ENCODE data around the gene SGSM1.
A peak's percentile ranks its signal among the peaks of the same experiment; 100 is the strongest.

Gene SGSM1

DNA sequence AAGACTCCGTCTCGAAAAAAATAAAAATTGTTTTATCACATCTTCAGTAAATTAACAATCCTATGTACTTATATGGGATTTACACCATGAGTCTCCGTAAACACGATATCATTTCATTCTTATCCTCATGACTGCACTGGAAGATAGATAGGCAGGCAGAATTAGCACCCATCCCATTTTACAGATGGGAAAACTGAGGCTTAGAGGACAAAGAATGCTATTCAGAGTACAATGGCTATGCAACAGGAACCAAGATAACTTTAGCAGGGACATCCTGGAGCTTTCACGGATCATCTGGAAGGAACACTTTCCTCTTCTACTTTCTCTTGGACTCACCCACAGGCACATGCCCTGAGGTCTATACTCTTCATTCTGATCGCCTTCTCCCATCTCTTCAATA lies 14.6 kb upstream of the SGSM1 start:
- no peak overlapping the region for H3K4me3 ChIP-seq (ENCODE audit: low read depth, low read length)
- TF ChIP-seq, protein P1, sequence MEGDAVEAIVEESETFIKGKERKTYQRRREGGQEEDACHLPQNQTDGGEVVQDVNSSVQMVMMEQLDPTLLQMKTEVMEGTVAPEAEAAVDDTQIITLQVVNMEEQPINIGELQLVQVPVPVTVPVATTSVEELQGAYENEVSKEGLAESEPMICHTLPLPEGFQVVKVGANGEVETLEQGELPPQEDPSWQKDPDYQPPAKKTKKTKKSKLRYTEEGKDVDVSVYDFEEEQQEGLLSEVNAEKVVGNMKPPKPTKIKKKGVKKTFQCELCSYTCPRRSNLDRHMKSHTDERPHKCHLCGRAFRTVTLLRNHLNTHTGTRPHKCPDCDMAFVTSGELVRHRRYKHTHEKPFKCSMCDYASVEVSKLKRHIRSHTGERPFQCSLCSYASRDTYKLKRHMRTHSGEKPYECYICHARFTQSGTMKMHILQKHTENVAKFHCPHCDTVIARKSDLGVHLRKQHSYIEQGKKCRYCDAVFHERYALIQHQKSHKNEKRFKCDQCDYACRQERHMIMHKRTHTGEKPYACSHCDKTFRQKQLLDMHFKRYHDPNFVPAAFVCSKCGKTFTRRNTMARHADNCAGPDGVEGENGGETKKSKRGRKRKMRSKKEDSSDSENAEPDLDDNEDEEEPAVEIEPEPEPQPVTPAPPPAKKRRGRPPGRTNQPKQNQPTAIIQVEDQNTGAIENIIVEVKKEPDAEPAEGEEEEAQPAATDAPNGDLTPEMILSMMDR (IDR thresholded peaks at IDR 0.05; ENCODE audit: borderline replicate concordance, insufficient read depth, low read depth, low read length): no peak

DNA sequence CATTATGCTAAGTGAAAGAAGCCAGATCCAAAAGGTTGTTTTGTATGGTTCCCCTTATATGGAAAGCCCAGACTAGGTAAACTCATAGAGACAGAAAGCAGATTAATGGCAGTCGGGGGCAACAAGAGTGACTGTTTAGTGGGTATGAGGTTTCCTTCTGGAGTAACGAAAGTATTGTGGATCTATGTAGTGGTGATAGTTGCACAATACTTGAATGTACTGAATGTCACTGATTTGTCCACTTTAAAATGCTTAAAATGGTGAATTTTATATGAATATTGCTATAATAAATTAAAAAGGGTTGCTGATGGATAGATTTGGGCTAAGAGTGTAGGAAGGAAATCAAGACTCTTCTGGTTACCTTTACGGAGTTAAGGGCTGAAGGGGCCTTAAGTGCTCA lies 10.0 kb upstream of the SGSM1 start:
- H3K4me3 ChIP-seq (ENCODE audit: low read depth, low read length): no peak overlapping the region
- TF ChIP-seq, protein P1 (IDR thresholded peaks at IDR 0.05; ENCODE audit: borderline replicate concordance, insufficient read depth, low read depth, low read length): no peak

DNA sequence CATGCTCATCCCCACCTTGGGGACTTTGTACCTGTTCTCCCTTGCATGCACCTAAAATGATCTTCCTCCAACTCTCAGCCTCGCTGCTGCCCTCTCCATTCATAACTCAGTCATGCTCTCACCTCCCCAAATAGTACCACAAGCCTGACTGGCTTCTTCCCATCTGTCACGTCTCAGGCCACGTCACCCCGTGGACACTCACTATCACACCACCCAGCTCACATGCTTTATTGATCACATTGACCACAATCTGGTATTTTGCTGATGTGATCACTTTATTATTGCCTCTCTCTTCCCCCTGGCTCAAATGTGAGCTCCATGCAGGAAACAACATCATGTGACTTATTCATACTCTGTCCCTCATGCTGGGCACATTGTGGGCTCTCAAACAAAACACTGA lies 9.2 kb upstream of the SGSM1 start:
- TF ChIP-seq, protein P1 (IDR thresholded peaks at IDR 0.05; ENCODE audit: borderline replicate concordance, insufficient read depth, low read depth, low read length): no peak
- H3K4me3 ChIP-seq (ENCODE audit: low read depth, low read length): no peak overlapping the region

DNA sequence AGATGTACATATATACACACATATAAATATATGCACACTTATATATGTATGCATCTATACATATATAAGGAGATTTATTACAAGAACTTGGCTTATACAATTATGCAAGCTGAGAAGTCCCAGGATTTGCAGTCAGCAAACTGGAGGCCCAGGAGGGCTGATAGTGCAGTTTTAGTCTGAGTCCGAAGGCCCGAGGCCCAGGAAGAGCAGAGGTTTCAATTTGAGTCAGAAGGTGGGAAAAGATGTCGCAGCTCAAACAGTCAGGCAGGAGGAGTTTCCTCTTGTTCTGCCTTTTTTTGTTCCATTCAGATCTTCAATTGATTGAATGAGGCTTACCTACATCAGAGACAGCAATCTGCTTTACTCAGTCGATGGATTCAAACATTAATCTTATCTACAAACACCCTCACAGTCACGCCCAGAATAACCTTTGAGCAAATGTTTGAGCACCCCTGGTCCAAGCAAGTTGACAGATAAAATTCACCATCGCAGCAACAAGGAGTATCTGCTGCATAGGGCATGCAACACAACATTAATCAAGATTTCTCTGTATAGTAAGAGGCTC lies 4.0 kb upstream of the SGSM1 start:
- TF ChIP-seq, protein P1 (IDR thresholded peaks at IDR 0.05; ENCODE audit: borderline replicate concordance, insufficient read depth, low read depth, low read length): no peak
- H3K4me3 ChIP-seq (ENCODE audit: low read depth, low read length): no peak overlapping the region

DNA sequence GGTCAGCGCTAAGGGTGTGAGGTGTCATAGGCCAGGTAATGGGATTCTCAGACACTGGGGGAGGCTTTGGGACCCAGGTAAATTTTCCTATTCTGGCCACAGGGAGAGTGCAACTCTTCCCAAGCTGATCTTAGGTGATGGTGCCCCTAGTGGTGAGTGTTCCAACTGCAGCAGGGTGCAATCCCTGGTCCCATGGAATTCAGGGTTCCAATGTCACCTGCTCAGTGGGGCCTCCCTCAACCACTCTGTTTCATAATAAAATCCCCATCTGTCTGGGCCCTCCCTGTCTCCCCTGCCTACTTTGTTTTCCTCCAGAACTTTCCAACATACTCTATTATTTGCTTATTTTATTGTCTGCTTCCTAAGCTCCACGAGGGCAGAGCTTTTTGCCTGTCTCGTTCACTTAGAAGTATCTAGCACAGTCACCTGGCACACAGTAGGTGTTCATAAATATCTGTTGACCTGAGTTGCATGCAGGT lies 2.9 kb upstream of the SGSM1 start:
- no peak overlapping the region for H3K4me3 ChIP-seq (ENCODE audit: low read depth, low read length)
- TF ChIP-seq, protein P1 (IDR thresholded peaks at IDR 0.05; ENCODE audit: borderline replicate concordance, insufficient read depth, low read depth, low read length): peak; percentile 91

DNA sequence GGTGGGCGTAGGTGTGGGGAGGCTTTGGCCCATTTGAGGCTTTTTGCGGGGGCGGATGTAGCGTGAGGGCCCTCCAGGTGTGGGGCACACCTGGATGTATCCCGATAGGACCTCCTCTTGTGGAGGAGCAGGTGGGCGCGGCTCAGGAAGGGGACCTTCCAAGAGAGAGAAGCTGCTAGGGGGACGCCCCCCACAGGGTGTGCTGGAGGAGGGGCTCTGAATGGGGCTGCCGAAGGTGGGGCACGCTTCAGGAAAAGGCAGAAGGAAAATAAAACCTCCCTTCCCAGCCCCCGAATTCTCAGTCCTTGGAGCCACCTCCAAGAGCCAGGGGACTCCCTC lies 621 bp downstream of the SGSM1 start:
- TF ChIP-seq, protein P1 (IDR thresholded peaks at IDR 0.05; ENCODE audit: borderline replicate concordance, insufficient read depth, low read depth, low read length): no peak
- no peak overlapping the region for H3K4me3 ChIP-seq (ENCODE audit: low read depth, low read length)

DNA sequence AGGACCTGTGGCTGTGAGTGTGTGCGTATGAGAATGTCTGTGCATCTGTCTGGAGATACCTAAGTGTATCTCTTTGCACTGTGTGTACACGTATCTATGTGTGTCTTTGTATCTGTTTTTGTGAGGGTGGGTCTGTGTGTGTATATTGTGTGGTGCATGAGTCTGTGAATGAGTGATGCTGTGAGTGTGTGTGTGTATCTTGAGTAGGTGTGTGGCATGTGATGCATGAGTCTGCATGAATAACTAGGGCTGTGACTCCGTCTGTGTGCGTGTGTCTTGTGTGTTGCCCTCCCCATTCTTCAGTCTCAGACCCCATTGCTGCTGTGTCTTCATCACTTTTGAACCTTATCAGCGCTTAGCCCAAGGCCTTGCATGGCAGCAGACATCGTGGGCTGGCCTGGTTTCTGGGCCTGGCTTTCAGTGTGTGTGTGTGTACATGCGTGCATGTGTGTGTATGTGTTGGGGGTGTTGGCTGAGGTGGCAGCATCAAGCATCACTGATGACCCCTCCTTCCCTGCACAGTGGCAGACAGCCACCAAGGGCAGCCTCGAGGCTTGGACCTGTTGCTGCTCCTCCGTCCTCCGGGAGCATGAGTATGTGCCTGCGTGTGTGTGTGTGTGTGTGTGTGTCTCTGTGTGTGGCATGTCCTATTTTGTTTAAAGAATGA lies 1.4 kb downstream of the SGSM1 start:
- TF ChIP-seq, protein P1 (IDR thresholded peaks at IDR 0.05; ENCODE audit: borderline replicate concordance, insufficient read depth, low read depth, low read length): no peak
- H3K4me3 ChIP-seq (ENCODE audit: low read depth, low read length): no peak overlapping the region
